SU-DHL-6 (cell line): Measurements from ENCODE around the gene FAM107B.
"Not testable (repeated sequence)": the region's sequence is repeated elsewhere in the genome, so short reads cannot be mapped to it uniquely, and the experiment has no call there.

Experiments
- H2AFZ ChIP-seq: fragments of 200-600 bp; sonication (generic); 2 replicates; pipeline ENCODE4 v1.6.1; 2014; ENCODE audit warnings: low read depth, mild to moderate bottlenecking, moderate library complexity, mixed read lengths, antibody characterized with exemption, low read length; ENCODE audit not compliant: severe bottlenecking
- H3F3A ChIP-seq: fragments of 200-600 bp; shearing (Covaris generic); 2 replicates; pipeline ENCODE4 v1.6.0; 2016; ENCODE audit warnings: antibody characterized with exemption, mild to moderate bottlenecking; ENCODE audit not compliant: insufficient read depth
- H3K27ac ChIP-seq: fragments of 200-600 bp; sonication (generic); 2 replicates; pipeline ENCODE4 v1.5.1; 2016; ENCODE audit warnings: low read depth, mild to moderate bottlenecking, low read length, moderate library complexity, mixed read lengths
- H3K27me3 ChIP-seq: fragments of 200-600 bp; sonication (generic), shearing (Covaris generic); 2 replicates; pipeline ENCODE4 v1.6.0; 2014; ENCODE audit warnings: mild to moderate bottlenecking, low read length
- H3K36me3 ChIP-seq: fragments of 200-600 bp; sonication (generic); 2 replicates; pipeline ENCODE4 v1.6.1; 2014; ENCODE audit warnings: mild to moderate bottlenecking, low read length, mixed read lengths
- H3K4me2 ChIP-seq: fragments of 300-600, 200-600 bp; shearing (Covaris generic), sonication (generic); 2 replicates; pipeline ENCODE4 v1.6.0; 2014; ENCODE audit warnings: low read length, low read depth, mild to moderate bottlenecking; ENCODE audit not compliant: poor library complexity, severe bottlenecking
- H3K4me3 ChIP-seq: fragments of 200-600 bp; sonication (generic); 2 replicates; pipeline ENCODE4 v1.5.1; 2014; ENCODE audit warnings: antibody characterized with exemption, low read length, mild to moderate bottlenecking, mixed read lengths; ENCODE audit not compliant: insufficient read depth, poor library complexity, severe bottlenecking
- H3K79me2 ChIP-seq: fragments of 200-600 bp; sonication (generic); 2 replicates; pipeline ENCODE4 v1.6.1; 2014; ENCODE audit warnings: mild to moderate bottlenecking, low read length, moderate library complexity; ENCODE audit not compliant: insufficient read depth
- H3K9ac ChIP-seq: fragments of 200-600 bp; sonication (generic); 2 replicates; pipeline ENCODE4 v1.7.0; 2014; ENCODE audit warnings: mild to moderate bottlenecking, low read length
- H3K9me2 ChIP-seq: fragments of 200-600 bp; sonication (generic); replicated peaks from 2 replicates; pipeline ENCODE4 v1.6.1; 2014; ENCODE audit warnings: low read length; ENCODE audit not compliant: insufficient read depth
- H3K9me3 ChIP-seq: fragments of 200-600 bp; sonication (generic); 2 replicates; pipeline ENCODE4 v1.6.1; 2014; ENCODE audit warnings: low read length, mixed read lengths; ENCODE audit not compliant: insufficient read depth
- H4K20me1 ChIP-seq: fragments of 200-600 bp; sonication (generic); 2 replicates; pipeline ENCODE4 v1.6.1; 2014; ENCODE audit warnings: low read depth, mild to moderate bottlenecking, antibody characterized with exemption, low read length, moderate library complexity, mixed read lengths
- EZH2phosphoT487 ChIP-seq: fragments of 200-600 bp; sonication (generic), shearing (Covaris generic); conservative IDR thresholded peaks from 2 replicates; pipeline ENCODE4 v1.6.1; 2018; ENCODE audit warnings: mild to moderate bottlenecking, antibody characterized with exemption, low read length, moderate library complexity, mixed read lengths
- TF ChIP-seq, protein P1 (sequence below): fragments of 200-600 bp; sonication (generic); IDR thresholded peaks from one replicate; pipeline ENCODE4 v1.5.1; 2017; ENCODE audit warnings: antibody characterized with exemption, mild to moderate bottlenecking, low read length, moderate library complexity; ENCODE audit not compliant: insufficient read depth, poor library complexity, severe bottlenecking

Gene FAM107B

DNA sequence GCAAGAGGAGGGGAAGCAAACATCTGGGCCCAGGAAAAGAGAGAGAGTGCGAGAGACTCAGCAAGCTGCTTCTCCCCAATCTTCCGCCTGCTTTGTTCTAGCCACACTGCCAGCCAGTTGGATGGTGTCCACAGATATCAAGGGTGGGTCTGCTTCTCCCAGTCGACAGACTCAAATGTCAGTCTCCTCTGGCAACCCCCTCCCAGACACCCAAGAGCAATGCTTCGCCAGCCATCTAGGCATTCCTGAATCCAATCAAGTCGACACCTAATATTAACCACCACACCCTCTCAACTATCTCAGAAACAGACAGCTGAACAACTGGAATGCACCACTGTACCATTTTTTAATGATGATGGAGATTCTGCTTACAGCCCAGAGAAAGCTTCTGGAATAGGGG, 57.1 kb downstream of the FAM107B start:
- Histone ChIP-seq H3K27me3 (no peaks in the 10 kb centered on the region), H3K4me3 (no peak overlapping the region), H2AFZ (no peak overlapping the region), H3K9me2 (no peaks in the 10 kb centered on the region), H3K27ac (no peak overlapping the region), H3K4me2 (no peak overlapping the region), H3K79me2 (no peaks in the 10 kb centered on the region), H3K9ac (no peak overlapping the region), H3K36me3 (no peaks in the 10 kb centered on the region), H4K20me1 (no peaks in the 10 kb centered on the region), H3K9me3 (0 out of 2 replicates have a peak, but pooled peaks cover 3% of the 10 kb centered on the region), H3F3A (no peaks in the 10 kb centered on the region)
- TF ChIP-seq, protein P1, sequence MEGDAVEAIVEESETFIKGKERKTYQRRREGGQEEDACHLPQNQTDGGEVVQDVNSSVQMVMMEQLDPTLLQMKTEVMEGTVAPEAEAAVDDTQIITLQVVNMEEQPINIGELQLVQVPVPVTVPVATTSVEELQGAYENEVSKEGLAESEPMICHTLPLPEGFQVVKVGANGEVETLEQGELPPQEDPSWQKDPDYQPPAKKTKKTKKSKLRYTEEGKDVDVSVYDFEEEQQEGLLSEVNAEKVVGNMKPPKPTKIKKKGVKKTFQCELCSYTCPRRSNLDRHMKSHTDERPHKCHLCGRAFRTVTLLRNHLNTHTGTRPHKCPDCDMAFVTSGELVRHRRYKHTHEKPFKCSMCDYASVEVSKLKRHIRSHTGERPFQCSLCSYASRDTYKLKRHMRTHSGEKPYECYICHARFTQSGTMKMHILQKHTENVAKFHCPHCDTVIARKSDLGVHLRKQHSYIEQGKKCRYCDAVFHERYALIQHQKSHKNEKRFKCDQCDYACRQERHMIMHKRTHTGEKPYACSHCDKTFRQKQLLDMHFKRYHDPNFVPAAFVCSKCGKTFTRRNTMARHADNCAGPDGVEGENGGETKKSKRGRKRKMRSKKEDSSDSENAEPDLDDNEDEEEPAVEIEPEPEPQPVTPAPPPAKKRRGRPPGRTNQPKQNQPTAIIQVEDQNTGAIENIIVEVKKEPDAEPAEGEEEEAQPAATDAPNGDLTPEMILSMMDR: no peak
- no peak for TF ChIP-seq EZH2phosphoT487

DNA sequence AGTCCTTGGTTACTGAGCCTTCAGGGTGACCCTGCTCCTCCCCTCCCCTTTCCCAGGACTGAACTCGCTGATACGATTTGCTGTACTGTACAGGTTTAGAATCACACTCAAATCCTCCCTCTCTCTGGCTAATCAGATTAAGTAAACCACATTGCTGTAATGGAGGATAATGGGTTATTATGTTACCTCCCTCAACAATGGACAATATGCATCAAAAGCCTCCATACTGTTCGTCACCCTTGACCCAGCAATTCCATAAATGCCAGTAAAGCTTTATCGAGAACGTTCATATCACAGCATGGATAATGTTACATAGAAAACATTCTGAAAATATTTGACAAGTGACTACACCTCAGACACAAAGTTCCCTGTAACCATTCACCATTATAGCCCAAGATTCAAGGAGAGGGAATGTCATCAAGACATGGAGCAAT, 61.7 kb downstream of the FAM107B start:
- Histone ChIP-seq H3K9me2 (no peaks in the 10 kb centered on the region), H3K9me3 (no peaks in the 10 kb centered on the region), H4K20me1 (no peaks in the 10 kb centered on the region), H3F3A (no peaks in the 10 kb centered on the region), H3K4me2 (no peak overlapping the region), H3K4me3 (no peak overlapping the region), H3K27me3 (no peaks in the 10 kb centered on the region), H3K9ac (no peak overlapping the region), H2AFZ (no peak overlapping the region), H3K79me2 (no peaks in the 10 kb centered on the region), H3K36me3 (no peaks in the 10 kb centered on the region), H3K27ac (no peak overlapping the region)
- no peak for TF ChIP-seq EZH2phosphoT487
- TF ChIP-seq, protein P1: no peak

DNA sequence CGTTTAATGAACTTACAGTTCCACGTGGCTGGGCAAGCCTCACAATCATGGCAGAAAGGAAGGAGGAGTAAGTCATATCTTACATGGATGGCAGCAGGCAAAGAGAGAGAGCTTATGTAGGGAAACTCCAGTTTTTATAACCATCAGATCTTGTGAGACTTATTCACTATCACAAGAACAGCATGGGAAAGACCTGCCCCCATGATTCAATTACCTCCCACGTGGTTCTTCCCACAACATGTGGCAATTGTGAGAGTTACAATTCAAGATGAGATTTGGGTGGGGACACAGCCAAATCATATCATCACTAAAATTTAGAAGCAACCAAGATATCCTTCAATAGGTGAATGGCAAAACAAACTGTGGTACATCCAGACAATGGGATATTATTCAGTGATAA, 65.4 kb downstream of the FAM107B start:
- H3K79me2 ChIP-seq, H3K4me2 ChIP-seq, H3K9me2 ChIP-seq, H3K9me3 ChIP-seq, H2AFZ ChIP-seq, H3K27ac ChIP-seq, H3F3A ChIP-seq, H3K27me3 ChIP-seq, H3K36me3 ChIP-seq, H4K20me1 ChIP-seq, H3K4me3 ChIP-seq, H3K9ac ChIP-seq: not testable (repeated sequence)

DNA sequence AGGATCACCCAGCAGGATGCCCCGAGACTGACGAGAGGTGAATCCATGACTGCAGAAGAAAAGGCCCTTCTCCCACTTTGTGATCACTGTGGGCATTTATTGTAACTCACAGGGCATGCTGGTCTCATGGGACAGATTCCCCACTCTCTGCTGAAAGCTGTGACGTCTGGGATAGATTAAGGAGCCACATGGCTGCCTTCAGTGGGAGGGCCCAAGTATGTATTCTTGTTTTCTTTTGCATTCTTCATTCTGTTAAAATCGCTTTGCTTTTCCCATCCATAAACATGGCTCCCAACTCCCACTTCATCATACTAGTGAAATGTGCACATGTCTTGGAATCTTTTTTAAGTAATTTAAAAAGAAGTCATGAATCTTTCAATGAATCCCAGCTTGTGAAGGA, 67.2 kb downstream of the FAM107B start:
- H2AFZ ChIP-seq: no peak overlapping the region

More for the DNA sequence above, 67.2 kb downstream of the FAM107B start:
- Histone ChIP-seq H3K4me3 (no peak overlapping the region), H3K9ac (no peak overlapping the region), H3F3A (no peaks in the 10 kb centered on the region), H3K4me2 (no peak overlapping the region), H3K9me2 (no peaks in the 10 kb centered on the region), H3K9me3 (no peaks in the 10 kb centered on the region), H3K79me2 (no peaks in the 10 kb centered on the region), H3K27ac (no peak overlapping the region), H4K20me1 (no peaks in the 10 kb centered on the region), H3K27me3 (no peaks in the 10 kb centered on the region), H3K36me3 (no peaks in the 10 kb centered on the region)
- no peak for TF ChIP-seq EZH2phosphoT487
- TF ChIP-seq, protein P1: no peak
